WI38 (cell line): ENCODE results near the gene STARD5.

Source experiments
- H3K4me3 ChIP-seq: 2 replicates; pipeline ENCODE4 v1.5.1; 2011; ENCODE audit warnings: low read depth, mild to moderate bottlenecking, control low read depth, low read length
- TF ChIP-seq, protein P1 (sequence below): IDR thresholded peaks from 2 replicates; pipeline ENCODE4 v1.5.1; 2012; ENCODE audit warnings: low read depth, mild to moderate bottlenecking, control low read depth, low read length

The STARD5 gene

DNA sequence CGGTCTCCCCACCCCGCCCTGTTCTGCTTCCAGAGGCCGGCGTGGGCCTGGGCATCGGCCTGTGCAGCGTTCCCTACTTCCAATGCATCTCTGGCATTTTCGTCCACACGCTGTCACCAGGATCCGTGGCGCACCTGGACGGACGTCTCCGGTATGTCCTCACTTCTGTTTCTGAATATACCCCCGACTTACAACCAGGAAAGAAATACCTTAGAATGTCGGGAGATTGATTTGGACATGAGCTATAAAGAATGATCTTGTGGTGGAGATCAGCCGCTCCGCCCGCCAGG, 41.4 kb downstream of the STARD5 start:
- TF ChIP-seq, protein P1, sequence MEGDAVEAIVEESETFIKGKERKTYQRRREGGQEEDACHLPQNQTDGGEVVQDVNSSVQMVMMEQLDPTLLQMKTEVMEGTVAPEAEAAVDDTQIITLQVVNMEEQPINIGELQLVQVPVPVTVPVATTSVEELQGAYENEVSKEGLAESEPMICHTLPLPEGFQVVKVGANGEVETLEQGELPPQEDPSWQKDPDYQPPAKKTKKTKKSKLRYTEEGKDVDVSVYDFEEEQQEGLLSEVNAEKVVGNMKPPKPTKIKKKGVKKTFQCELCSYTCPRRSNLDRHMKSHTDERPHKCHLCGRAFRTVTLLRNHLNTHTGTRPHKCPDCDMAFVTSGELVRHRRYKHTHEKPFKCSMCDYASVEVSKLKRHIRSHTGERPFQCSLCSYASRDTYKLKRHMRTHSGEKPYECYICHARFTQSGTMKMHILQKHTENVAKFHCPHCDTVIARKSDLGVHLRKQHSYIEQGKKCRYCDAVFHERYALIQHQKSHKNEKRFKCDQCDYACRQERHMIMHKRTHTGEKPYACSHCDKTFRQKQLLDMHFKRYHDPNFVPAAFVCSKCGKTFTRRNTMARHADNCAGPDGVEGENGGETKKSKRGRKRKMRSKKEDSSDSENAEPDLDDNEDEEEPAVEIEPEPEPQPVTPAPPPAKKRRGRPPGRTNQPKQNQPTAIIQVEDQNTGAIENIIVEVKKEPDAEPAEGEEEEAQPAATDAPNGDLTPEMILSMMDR: no peak

GRCh38 chr15:81281766-81282605, 42.0 kb downstream of the STARD5 start:
- TF ChIP-seq, protein P1: no peak
- H3K4me3 ChIP-seq: no peak overlapping the region

More for the DNA sequence above, 41.4 kb downstream of the STARD5 start:
- H3K4me3 ChIP-seq: no peak overlapping the region

GRCh38 chr15:81281456-81281735, 42.5 kb downstream of the STARD5 start:
- TF ChIP-seq, protein P1: no peak

DNA sequence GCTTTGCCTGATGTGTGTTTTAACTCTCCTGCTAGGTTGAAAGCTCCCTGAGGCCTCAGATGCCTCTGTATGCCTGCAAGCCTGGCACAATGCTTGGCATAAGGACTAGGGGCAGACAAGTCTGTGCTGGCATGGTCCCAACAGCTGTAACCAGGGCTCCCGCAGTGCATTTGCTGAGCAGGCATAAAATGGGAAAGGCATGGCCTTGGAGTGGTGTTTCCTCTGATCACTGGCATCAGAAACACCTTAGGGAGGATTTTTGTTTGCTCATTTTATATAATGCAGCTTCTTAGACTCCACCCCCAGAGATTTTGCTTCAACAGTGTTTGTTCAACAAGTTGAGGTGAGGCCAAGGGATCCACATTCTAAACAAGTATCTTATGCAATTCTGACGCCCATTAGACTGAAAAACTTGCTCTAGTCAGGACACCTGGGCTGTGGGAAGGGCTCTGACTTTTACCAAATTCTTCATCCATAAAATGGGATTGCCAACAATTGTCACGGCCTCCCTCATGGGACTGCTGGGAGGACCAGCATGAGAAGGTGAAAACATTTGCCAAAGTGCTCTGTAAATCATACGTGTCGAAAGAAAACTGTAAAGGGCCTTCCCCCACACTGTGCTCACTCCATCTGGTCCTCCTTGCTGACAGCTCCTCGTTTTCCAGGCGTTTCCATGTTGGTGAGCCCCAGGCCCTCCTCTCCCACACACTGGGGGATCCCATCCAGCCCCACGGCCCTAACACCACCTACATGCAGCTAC, 43.1 kb downstream of the STARD5 start:
- no peak overlapping the region for H3K4me3 ChIP-seq
- TF ChIP-seq, protein P1: no peak

More at GRCh38 chr15:81281456-81281735, 42.5 kb downstream of the STARD5 start:
- no peak overlapping the region for H3K4me3 ChIP-seq

GRCh38 chr15:81279621-81280485, 44.1 kb downstream of the STARD5 start:
- TF ChIP-seq, protein P1: no peak
- no peak overlapping the region for H3K4me3 ChIP-seq

DNA sequence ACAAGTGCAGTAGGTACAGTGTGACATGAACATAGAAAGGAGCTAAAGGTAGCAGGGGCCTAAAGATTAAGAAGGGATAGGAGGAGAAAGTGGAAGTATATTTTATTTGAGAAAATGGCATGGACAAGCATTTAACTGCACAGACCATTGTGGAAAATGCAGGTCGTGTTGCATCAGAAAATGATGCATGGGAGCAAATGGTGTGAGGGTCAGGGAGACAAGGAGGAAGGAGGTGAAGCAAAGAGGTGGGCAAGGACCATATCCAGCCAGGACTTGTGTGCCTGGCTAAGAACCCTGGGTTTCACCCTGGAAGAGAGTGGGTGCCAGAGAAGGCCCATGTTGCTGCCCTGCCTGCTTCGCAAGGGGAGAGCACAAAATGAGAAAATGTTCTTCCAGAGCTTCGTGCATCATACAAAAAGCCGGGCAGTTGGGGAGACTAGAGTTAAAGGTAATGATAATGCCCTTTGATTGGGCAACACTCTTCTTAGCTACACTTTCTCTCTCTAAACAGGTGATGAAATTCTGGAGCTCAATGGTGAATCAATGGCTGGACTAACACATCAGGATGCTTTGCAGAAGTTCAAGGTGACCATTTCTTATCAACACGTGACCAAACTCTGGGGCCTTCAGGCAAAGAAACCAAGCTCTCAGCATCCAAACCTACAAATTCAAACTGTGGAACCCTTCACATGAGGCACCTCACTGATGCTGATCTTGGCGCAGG, 45.5 kb downstream of the STARD5 start:
- TF ChIP-seq, protein P1: no peak
- no peak overlapping the region for H3K4me3 ChIP-seq
